K562 (cell line): ENCODE results near the gene TPD52L2. TPM values are rescaled to one million over a fixed set of nuclear protein-coding genes. Genes with fewer than 3 reads are reported as not detected.

Experiments used
- BACH1 ChIP-seq: fragments of 200-800 bp; sonication (Bioruptor generic); IDR thresholded peaks from 2 replicates; pipeline ENCODE4 v1.6.1; 2016; ENCODE audit warnings: missing genetic modification characterization, missing compliant biosample characterization
- EGR1 ChIP-seq: fragments of 450-650 bp; conservative IDR thresholded peaks from 2 replicates; pipeline ENCODE4 v1.6.1; 2017; ENCODE audit warnings: mild to moderate bottlenecking
- HCFC1 ChIP-seq: IDR thresholded peaks from 2 replicates; pipeline ENCODE4 v1.6.1; 2012; ENCODE audit warnings: low read depth, low read length, improper control_type of control experiment
- ILF3 ChIP-seq: fragments of 450-650 bp; IDR thresholded peaks from 2 replicates; pipeline ENCODE4 v1.6.1; 2018; ENCODE audit warnings: antibody characterized with exemption, mild to moderate bottlenecking, moderate library complexity, borderline replicate concordance
- MBD2 ChIP-seq: sonication (generic); IDR thresholded peaks from 2 replicates; pipeline ENCODE4 v1.6.1; 2016; ENCODE audit warnings: low read depth, borderline replicate concordance
- MIER1 ChIP-seq: fragments of 450-650 bp; IDR thresholded peaks from 2 replicates; pipeline ENCODE4 v1.6.1; 2016; ENCODE audit warnings: antibody characterized with exemption, mild to moderate bottlenecking, low read depth
- NCOA1 ChIP-seq: fragments of 450-650 bp; IDR thresholded peaks from 2 replicates; pipeline ENCODE4 v1.6.1; 2016; ENCODE audit warnings: low read depth
- PKNOX1 ChIP-seq: fragments of 450-650 bp; IDR thresholded peaks from 2 replicates; pipeline ENCODE4 v1.6.1; 2016
- PTRF ChIP-seq: fragments of 450-650 bp; IDR thresholded peaks from 2 replicates; pipeline ENCODE4 v1.6.1; 2016; ENCODE audit warnings: mild to moderate bottlenecking, missing genetic modification characterization, missing compliant biosample characterization
- U2AF1 ChIP-seq: fragments of 200-400 bp; formaldehyde crosslinking; optimal IDR thresholded peaks from 2 replicates; pipeline ENCODE3; 2017; ENCODE audit warnings: mild to moderate bottlenecking, low read depth, low read length, moderate library complexity
- WHSC1 ChIP-seq: IDR thresholded peaks from one replicate; pipeline ENCODE4 v1.6.1; 2012; ENCODE audit warnings: low read length, control low read depth, inconsistent platforms
- ZBTB43 ChIP-seq: sonication (generic); formaldehyde crosslinking; IDR thresholded peaks from 2 replicates; pipeline ENCODE4 v1.8.0; 2023; ENCODE audit warnings: mild to moderate bottlenecking, missing genetic modification reagents
- ZFP36 ChIP-seq: fragments of 150-350 bp; IDR thresholded peaks from 2 replicates; pipeline ENCODE4 v1.6.1; 2018; ENCODE audit warnings: low read length, low read depth; ENCODE audit not compliant: partially characterized antibody
- ZNF121 ChIP-seq: sonication (generic); formaldehyde crosslinking; conservative IDR thresholded peaks from 2 replicates; pipeline ENCODE4 v1.8.0; 2022; ENCODE audit warnings: missing genetic modification reagents
- ZNF124 ChIP-seq: sonication (generic); formaldehyde crosslinking; IDR thresholded peaks from 2 replicates; pipeline ENCODE4 v1.8.1; 2022; ENCODE audit warnings: missing genetic modification reagents
- ZNF263 ChIP-seq: sonication (generic); formaldehyde crosslinking; IDR thresholded peaks from 2 replicates; pipeline ENCODE4 v1.8.0; 2022; ENCODE audit warnings: mild to moderate bottlenecking, missing genetic modification reagents, borderline replicate concordance
- ZNF445 ChIP-seq: fragments of 250-450 bp; sonication (Bioruptor Pico); IDR thresholded peaks from 2 replicates; pipeline ENCODE4 v1.4.0; 2020; ENCODE audit warnings: low read depth, mild to moderate bottlenecking, moderate library complexity
- ZNF592 ChIP-seq: fragments of 450-650 bp; IDR thresholded peaks from 2 replicates; pipeline ENCODE4 v1.6.1; 2017; ENCODE audit warnings: antibody characterized with exemption, mild to moderate bottlenecking
- polyA plus RNA-seq, 8 experiments: library from polyadenylated mRNA; depleted of rRNA in 4 of 8; stranded (reverse) in 5 of 8; unstranded in 3 of 8; fragments of >200 nt; fragmentation: Nextera tagmentation in 2 of 8; fragmentation: Illumina TruSeq in 1 of 8; extraction: Ambion mirVana in 2 of 8; extraction: Trizol in 1 of 8; gene quantifications; 2 replicates each; pipeline versions ENCODE4 v1.2.1 to v1.2.3, GENCODE V29; 2011 to 2014; ENCODE audit warnings: inconsistent platforms in 1 of 8, missing spikeins in 1 of 8
- total RNA-seq, 7 experiments: library from RNA; depleted of rRNA in 6 of 7; stranded (reverse); fragments of >200 nt in 6 of 7; fragmentation: Illumina TruSeq in 2 of 7; extraction: Trizol in 2 of 7; gene quantifications; 2 replicates each; pipeline versions ENCODE4 v1.2.1 to v1.2.3, GENCODE V29; 2011 to 2021; ENCODE audit warnings: low replicate concordance in 1 of 7
- TF ChIP-seq, protein P1 (sequence below): sonication (generic); formaldehyde crosslinking; IDR thresholded peaks from 2 replicates; pipeline ENCODE4 v1.9.0; 2022; ENCODE audit warnings: mild to moderate bottlenecking, missing genetic modification reagents
- TF ChIP-seq, protein P2 (sequence below): fragments of 450-650 bp; IDR thresholded peaks from 2 replicates; pipeline ENCODE4 v1.7.1; 2018; ENCODE audit warnings: mild to moderate bottlenecking, low read depth; ENCODE audit not compliant: partially characterized antibody

TPD52L2 gene
- total and polyA plus RNA-seq, 9 of the 15 experiments (the other 6 are each of a cell fraction or from before 2014, with no cell fraction given) = 1.9 to 117 (median 74.6) TPM

DNA sequence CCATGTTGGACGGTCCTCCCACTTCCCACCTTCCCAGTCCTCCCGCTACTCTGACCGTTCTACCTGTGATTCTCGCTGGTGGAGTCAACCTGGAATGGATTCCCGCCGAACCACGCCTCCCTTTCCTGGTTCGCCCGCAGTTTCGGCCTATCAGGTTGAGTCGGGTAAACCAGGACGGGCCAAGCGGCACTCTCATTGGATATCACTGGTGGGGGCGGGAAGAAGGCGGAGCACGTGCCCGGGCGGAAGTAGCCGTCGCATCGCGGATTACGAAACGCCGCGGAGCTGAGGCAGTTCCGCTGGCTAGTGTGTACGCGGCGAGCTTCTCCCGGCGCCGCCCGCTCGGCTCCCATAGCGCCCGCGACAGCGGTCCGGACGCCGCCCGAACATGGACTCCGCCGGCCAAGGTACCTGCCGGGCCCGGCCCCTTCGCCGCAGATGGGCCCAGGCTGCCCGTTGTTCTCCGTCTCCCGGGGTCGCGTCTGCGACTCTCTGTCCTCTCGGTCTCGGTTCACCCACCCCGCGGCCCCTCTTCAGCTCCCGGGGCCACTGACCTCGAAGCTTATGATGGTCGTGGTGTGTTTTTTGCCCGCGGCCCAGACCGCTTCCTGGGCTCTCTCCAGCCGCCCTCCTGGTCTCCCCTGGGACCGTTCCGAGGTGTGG is at the start of gene TPD52L2 (continued):
- TF ChIP-seq ZNF592 (no peak), ZBTB43 (CRISPR knock-in tag) (no peak), EGR1 (peak; percentile 55), NCOA1 (peak; percentile 64; the same call in 1 of the 2 replicates), HCFC1 (peak; percentile 86), PTRF (tag) (no peak), PKNOX1 (peak; percentile 85), ZNF263 (CRISPR knock-in tag) (peak; percentile 98), ILF3 (no peak; the same call in 1 of the 2 replicates), ZNF445 (CRISPR knock-in tag) (no peak), ZNF121 (CRISPR knock-in tag) (no peak), BACH1 (no peak), U2AF1 (no peak), MBD2 (peak; percentile 93), ZNF124 (CRISPR knock-in tag) (no peak), WHSC1 (no peak), MIER1 (no peak), ZFP36 (no peak)
- TF ChIP-seq, protein P1, sequence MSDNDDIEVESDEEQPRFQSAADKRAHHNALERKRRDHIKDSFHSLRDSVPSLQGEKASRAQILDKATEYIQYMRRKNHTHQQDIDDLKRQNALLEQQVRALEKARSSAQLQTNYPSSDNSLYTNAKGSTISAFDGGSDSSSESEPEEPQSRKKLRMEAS = peak; percentile 98
- TF ChIP-seq, protein P2, sequence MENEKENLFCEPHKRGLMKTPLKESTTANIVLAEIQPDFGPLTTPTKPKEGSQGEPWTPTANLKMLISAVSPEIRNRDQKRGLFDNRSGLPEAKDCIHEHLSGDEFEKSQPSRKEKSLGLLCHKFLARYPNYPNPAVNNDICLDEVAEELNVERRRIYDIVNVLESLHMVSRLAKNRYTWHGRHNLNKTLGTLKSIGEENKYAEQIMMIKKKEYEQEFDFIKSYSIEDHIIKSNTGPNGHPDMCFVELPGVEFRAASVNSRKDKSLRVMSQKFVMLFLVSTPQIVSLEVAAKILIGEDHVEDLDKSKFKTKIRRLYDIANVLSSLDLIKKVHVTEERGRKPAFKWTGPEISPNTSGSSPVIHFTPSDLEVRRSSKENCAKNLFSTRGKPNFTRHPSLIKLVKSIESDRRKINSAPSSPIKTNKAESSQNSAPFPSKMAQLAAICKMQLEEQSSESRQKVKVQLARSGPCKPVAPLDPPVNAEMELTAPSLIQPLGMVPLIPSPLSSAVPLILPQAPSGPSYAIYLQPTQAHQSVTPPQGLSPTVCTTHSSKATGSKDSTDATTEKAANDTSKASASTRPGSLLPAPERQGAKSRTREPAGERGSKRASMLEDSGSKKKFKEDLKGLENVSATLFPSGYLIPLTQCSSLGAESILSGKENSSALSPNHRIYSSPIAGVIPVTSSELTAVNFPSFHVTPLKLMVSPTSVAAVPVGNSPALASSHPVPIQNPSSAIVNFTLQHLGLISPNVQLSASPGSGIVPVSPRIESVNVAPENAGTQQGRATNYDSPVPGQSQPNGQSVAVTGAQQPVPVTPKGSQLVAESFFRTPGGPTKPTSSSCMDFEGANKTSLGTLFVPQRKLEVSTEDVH = peak; percentile 95
